Esophagus muscularis mucosa (tissue), 4 donors: Measurements from ENCODE around the gene IL15RA. TPM values are rescaled to one million over a fixed set of nuclear protein-coding genes. Genes with fewer than 3 reads are reported as not detected.
"Not testable (repeated sequence)": the region's sequence is repeated elsewhere in the genome, so short reads cannot be mapped to it uniquely, and the experiment has no call there.

Source experiments
- DNase-seq: peaks from one replicate; pipeline ENCODE4 v3.0.0-alpha.2; 2017; ENCODE audit errors: extremely low spot score
- H3K27ac ChIP-seq, 4 donors: fragments of 200-600 bp; sonication (generic); replicated peaks in 1 of 4; 1 replicate in 3 of 4; 2 replicates in 1 of 4; pipeline ENCODE4 v1.5.1; 2016 to 2019; ENCODE audit warnings: mild to moderate bottlenecking in 1 of 4
- H3K27me3 ChIP-seq, 4 donors: fragments of 200-600 bp; sonication (generic); one replicate each; pipeline versions ENCODE4 v1.5.1 to v1.6.0; 2016 to 2019
- H3K36me3 ChIP-seq, 4 donors: fragments of 200-600 bp; sonication (generic); one replicate each; pipeline ENCODE4 v1.5.1; 2016 to 2019
- H3K4me1 ChIP-seq, 4 donors: fragments of 200-600 bp; sonication (generic); one replicate each; pipeline ENCODE4 v1.5.1; 2016 to 2019
- H3K4me3 ChIP-seq, 4 donors: fragments of 200-600 bp; sonication (generic); 1 replicate in 2 of 4; 2 replicates in 2 of 4; pipeline ENCODE4 v1.5.1; 2016 to 2019; ENCODE audit warnings: mild to moderate bottlenecking in 4 of 4, moderate library complexity in 1 of 4
- H3K9me3 ChIP-seq, 4 donors: fragments of 200-600 bp; sonication (generic); 1 replicate in 3 of 4; 2 replicates in 1 of 4; pipeline ENCODE4 v1.5.1; 2016 to 2019
- CTCF ChIP-seq, 3 experiments: fragments of 200-600 bp in 2 of 3; fragments of 450-650 bp in 1 of 3; sonication (generic) in 2 of 3; IDR thresholded peaks; one replicate each; pipeline ENCODE4 v1.5.1; 2017 to 2019; ENCODE audit warnings: antibody characterized with exemption in 3 of 3, mild to moderate bottlenecking in 2 of 3, moderate library complexity in 1 of 3
- EP300 ChIP-seq: sonication (generic); formaldehyde crosslinking; IDR thresholded peaks from one replicate; pipeline ENCODE4 v1.6.1; 2017; ENCODE audit warnings: antibody characterized with exemption
- POLR2A ChIP-seq: fragments of 450-650 bp; IDR thresholded peaks from one replicate; pipeline ENCODE4 v1.6.1; 2017; ENCODE audit warnings: antibody characterized with exemption, moderate library complexity, mild to moderate bottlenecking, low read depth
- POLR2AphosphoS5 ChIP-seq, 2 donors: sonication (generic); formaldehyde crosslinking; IDR thresholded peaks; one replicate each; pipeline ENCODE4 v1.6.1; 2017; ENCODE audit warnings: antibody characterized with exemption in 2 of 2
- WGBS: methylation state at CpG from one replicate; pipeline ENCODE4 v1.1.5; 2018; 5-methylcytosine and 5-hydroxymethylcytosine counted together
- intact Hi-C: fragments of 100-400 bp; cut with DNase I; formaldehyde crosslinking; loops from one replicate; pipeline ENCODE4 v1.15.1; 2023
- total RNA-seq, 4 donors: library from RNA; depleted of rRNA; stranded (reverse); fragments of >200 nt; gene quantifications; one replicate each; pipeline versions ENCODE4 v1.1.0 to v1.2.1, GENCODE V29; 2016

Gene IL15RA
- total RNA-seq, 4 donors from 2014 or later: 19.5 to 30.1 (median 24.2) TPM

DNA sequence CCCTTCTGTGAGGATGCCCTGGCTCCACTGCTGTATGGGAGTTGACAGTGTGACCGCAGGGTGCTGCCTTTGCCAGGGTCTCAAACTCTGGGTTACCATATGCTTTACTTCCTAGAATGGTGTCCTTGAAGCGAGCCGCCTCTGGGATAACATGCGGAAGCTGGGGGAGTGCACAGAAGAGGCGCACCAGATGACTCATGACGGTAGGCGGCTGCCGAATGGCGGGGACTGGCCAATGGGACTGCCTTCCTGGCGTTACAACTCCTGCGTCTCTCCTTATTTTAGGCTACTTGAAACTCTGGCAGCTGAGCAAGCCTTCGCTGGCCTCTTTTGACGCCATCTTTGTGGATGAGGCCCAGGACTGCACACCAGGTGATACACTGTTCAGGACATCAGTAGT is 60.0 kb downstream of the IL15RA start:
- peaks cover 89 to 100% (median 99%) of the 10 kb centered on the region in 4 donors for H3K36me3 ChIP-seq
- WGBS: 94% methylated on average over 12 of the region's 13 CpGs
- no peaks in the 10 kb centered on the region for H3K27me3 ChIP-seq
- H3K27ac ChIP-seq: no peak overlapping the region
- intact Hi-C loops: no loop called here
- no peaks in the 10 kb centered on the region for H3K9me3 ChIP-seq
- DNase-seq: no peak
- no peak overlapping the region for H3K4me3 ChIP-seq
- no peaks in the 10 kb centered on the region for H3K4me1 ChIP-seq
- TF ChIP-seq POLR2A (no peak), POLR2AphosphoS5 (IDR thresholded peaks at IDR 0.05) (no peak), CTCF (IDR thresholded peaks at IDR 0.05) (no peak), EP300 (no peak)

- intact Hi-C loops: no loop called here
- TF ChIP-seq CTCF (IDR thresholded peaks at IDR 0.05) (no peak), EP300 (no peak), POLR2A (no peak), POLR2AphosphoS5 (IDR thresholded peaks at IDR 0.05) (no peak)
- no peak overlapping the region for H3K4me3 ChIP-seq
- WGBS: 92% methylated on average over 14 of the region's 14 CpGs
- H3K4me1 ChIP-seq: peaks cover 0 to 4% (median 0%) of the 10 kb centered on the region in 4 donors
- peaks cover 89 to 100% (median 99%) of the 10 kb centered on the region in 4 donors for H3K36me3 ChIP-seq
- no peaks in the 10 kb centered on the region for H3K27me3 ChIP-seq
- no peaks in the 10 kb centered on the region for H3K9me3 ChIP-seq
- no peak for DNase-seq
- H3K27ac ChIP-seq: no peak overlapping the region
These were observed 61.9 kb downstream of the IL15RA start for GRCh38 chr10:5915451-5915850.

DNA sequence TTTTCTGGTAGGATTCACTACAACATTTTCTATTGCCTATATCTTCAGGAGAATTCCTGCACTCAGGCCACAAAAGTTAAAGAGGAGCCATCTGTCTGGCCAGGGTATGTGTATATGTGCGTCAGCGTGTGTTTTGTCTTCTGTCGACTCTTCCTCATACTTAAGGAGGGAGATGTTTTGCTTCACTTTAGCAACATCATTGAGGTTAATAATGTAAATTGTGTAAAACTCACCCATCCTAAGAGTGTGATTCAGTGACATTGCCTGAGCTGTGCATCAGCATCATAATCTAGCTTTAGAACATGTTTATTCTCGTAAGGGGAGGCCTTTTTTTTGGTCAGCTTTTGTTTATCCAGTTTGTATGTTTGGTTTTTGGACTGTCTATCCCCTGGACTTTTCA is 63.6 kb downstream of the IL15RA start:
- Histone ChIP-seq H3K9me3 (no peaks in the 10 kb centered on the region), H3K27me3 (no peaks in the 10 kb centered on the region), H3K27ac (no peak overlapping the region), H3K36me3 (peaks cover 96 to 100% (median 99%) of the 10 kb centered on the region in 4 donors), H3K4me3 (no peak overlapping the region), H3K4me1 (peaks cover 0 to 6% (median 0%) of the 10 kb centered on the region in 4 donors)
- 92% methylated on average over 4 of the region's 4 CpGs for WGBS
- no peak for TF ChIP-seq CTCF (IDR thresholded peaks at IDR 0.05)
- DNase-seq: no peak
- intact Hi-C loops: no loop called here

DNA sequence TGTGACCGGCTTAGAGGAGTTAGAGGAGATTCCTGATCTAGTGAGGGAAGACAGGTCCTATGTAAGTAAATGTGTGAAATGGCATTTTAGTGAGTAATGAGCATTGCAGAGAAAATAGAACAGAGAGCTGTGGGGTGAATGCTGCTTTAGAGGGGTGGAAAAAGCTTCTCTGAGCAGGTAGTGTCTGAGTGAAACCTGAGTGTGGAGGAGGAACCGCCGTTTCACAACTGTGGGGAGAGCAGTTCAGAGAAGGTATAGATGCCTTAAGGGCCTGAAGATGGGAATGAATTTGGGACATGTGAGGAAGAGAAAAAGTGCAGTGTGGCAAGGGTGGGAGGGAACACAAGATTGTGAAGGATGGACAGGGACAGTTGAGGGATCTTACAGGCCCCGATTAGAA is 65.7 kb downstream of the IL15RA start:
- TF ChIP-seq POLR2A (no peak), POLR2AphosphoS5 (IDR thresholded peaks at IDR 0.05) (no peak), EP300 (no peak), CTCF (IDR thresholded peaks at IDR 0.05) (no peak)
- no peak overlapping the region for H3K4me3 ChIP-seq
- DNase-seq: no peak
- no peak overlapping the region for H3K27ac ChIP-seq
- peaks cover 78 to 94% (median 86%) of the 10 kb centered on the region in 4 donors for H3K36me3 ChIP-seq
- WGBS: 93% methylated on average over 4 of the region's 4 CpGs
- peaks cover 0 to 6% (median 0%) of the 10 kb centered on the region in 4 donors for H3K4me1 ChIP-seq
- H3K27me3 ChIP-seq: no peaks in the 10 kb centered on the region
- intact Hi-C loops: no loop called here
- no peaks in the 10 kb centered on the region for H3K9me3 ChIP-seq

DNA sequence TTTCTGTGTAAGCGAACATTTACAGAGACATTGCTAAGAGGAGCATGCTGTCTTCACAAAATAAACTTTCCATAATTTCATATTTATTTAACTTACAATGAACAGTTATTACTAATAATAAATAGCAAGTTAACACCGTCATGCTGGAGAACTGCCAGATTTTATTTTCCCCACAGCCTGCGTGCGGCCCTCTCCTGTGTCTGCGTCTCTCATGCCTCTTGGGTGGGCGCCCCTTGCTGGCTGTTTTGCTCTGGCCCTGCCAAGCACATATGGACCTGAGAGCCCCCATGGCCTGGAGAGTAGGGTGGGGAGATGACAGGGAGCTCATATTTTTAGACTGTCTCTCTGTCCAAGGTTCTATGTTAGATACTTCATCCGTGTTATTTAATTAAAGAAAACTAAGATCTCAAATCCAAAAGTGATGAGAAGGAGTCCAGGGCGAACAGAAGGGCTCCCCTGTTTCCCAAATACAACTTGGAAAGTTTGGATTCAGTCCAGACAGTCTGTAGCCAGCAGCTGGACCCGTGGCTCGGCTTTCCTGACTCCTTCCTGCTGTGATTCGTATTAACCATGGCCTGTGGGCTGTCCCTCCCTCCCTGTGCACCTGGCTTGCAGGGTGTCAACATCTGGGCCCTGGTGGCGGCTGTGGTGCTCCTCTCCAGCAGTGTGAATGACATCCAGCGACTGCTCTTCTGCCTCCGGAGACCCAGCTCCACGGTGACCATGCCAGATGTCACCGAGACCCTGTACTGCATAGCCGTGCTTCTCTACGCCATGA is 66.8 kb downstream of the IL15RA start:
- Histone ChIP-seq H3K27ac (peak overlapping the region in 1 of 4 donors; percentile 53), H3K4me1 (peaks cover 0 to 6% (median 4%) of the 10 kb centered on the region in 4 donors), H3K9me3 (no peaks in the 10 kb centered on the region), H3K4me3 (no peak overlapping the region), H3K27me3 (no peaks in the 10 kb centered on the region), H3K36me3 (peaks cover 68 to 93% (median 81%) of the 10 kb centered on the region in 4 donors)
- TF ChIP-seq POLR2A (no peak), POLR2AphosphoS5 (IDR thresholded peaks at IDR 0.05) (peak in 1 of 2 donors; percentile 10)
- intact Hi-C loops: no loop called here
- no peak for DNase-seq
- whole genome bisulfite sequencing: 64% methylated on average over 16 of the region's 18 CpGs

- 91% methylated on average over 7 of the region's 7 CpGs for WGBS
- H3K27me3 ChIP-seq, H3K27ac ChIP-seq, H3K9me3 ChIP-seq, intact Hi-C loops, DNase-seq, H3K4me1 ChIP-seq, H3K4me3 ChIP-seq: not testable (repeated sequence)
- H3K36me3 ChIP-seq: peaks cover 50 to 79% (median 63%) of the 10 kb centered on the region in 4 donors
These were observed 68.7 kb downstream of the IL15RA start for GRCh38 chr10:5908676-5909075.
